LNCAP (cell line): Measurements from ENCODE around the gene GALNT4.

Experiments
- CTCF ChIP-seq: fragments of 450-650 bp; IDR thresholded peaks from 2 replicates; pipeline ENCODE4 v1.5.1; 2017; ENCODE audit warnings: mild to moderate bottlenecking

Gene GALNT4

GRCh38 chr12:89524541-89525304, at the start of gene GALNT4:
Gene GALNT4, minus strand, starts transcription at chr12:89524796. Its CDS starts 247 bp downstream, at chr12:89524549.
- TF ChIP-seq CTCF = peak; percentile 65

- TF ChIP-seq CTCF = no peak
Measured at GRCh38 chr12:89573051-89573810, 48.6 kb upstream of the GALNT4 start.

GRCh38 chr12:89571491-89572195, 47.0 kb upstream of the GALNT4 start:
- no peak for TF ChIP-seq CTCF

GRCh38 chr12:89568484-89568883, 43.9 kb upstream of the GALNT4 start:
- TF ChIP-seq CTCF = no peak

- TF ChIP-seq CTCF = no peak
Measured at GRCh38 chr12:89567691-89568239, 43.2 kb upstream of the GALNT4 start.

- TF ChIP-seq CTCF = no peak
Measured at GRCh38 chr12:89566615-89567014, 42.0 kb upstream of the GALNT4 start.

GRCh38 chr12:89565002-89565401, 40.4 kb upstream of the GALNT4 start:
- TF ChIP-seq CTCF = no peak
